Prostate gland (tissue), 2 donors: ENCODE data around the gene SGK1.

Experiments used
- POLR2A ChIP-seq: fragments of 450-650 bp; IDR thresholded peaks from one replicate; pipeline ENCODE4 v1.6.1; 2016; ENCODE audit warnings: antibody characterized with exemption, mild to moderate bottlenecking
- TF ChIP-seq, protein P1 (sequence below), 4 experiments: fragments of 200-600 bp in 2 of 4; fragments of 450-650 bp in 2 of 4; sonication (generic) in 2 of 4; IDR thresholded peaks; 1 replicate in 3 of 4; 2 replicates in 1 of 4; pipeline ENCODE4 v1.5.1; 2016 to 2019; ENCODE audit warnings: antibody characterized with exemption in 4 of 4, mild to moderate bottlenecking in 2 of 4, moderate library complexity in 2 of 4

- TF ChIP-seq, protein P1, sequence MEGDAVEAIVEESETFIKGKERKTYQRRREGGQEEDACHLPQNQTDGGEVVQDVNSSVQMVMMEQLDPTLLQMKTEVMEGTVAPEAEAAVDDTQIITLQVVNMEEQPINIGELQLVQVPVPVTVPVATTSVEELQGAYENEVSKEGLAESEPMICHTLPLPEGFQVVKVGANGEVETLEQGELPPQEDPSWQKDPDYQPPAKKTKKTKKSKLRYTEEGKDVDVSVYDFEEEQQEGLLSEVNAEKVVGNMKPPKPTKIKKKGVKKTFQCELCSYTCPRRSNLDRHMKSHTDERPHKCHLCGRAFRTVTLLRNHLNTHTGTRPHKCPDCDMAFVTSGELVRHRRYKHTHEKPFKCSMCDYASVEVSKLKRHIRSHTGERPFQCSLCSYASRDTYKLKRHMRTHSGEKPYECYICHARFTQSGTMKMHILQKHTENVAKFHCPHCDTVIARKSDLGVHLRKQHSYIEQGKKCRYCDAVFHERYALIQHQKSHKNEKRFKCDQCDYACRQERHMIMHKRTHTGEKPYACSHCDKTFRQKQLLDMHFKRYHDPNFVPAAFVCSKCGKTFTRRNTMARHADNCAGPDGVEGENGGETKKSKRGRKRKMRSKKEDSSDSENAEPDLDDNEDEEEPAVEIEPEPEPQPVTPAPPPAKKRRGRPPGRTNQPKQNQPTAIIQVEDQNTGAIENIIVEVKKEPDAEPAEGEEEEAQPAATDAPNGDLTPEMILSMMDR (IDR thresholded peaks at IDR 0.05): no peak
- TF ChIP-seq POLR2A: no peak
Measured at GRCh38 chr6:134176264-134176975, 141.5 kb downstream of the SGK1 start.
